Trophoblast cell (in vitro differentiated cells and primary cell): ENCODE measurements around the gene TMEM132C.
"Not testable (repeated sequence)": the region's sequence is repeated elsewhere in the genome, so short reads cannot be mapped to it uniquely, and the experiment has no call there.

Experiments used
- DNase-seq, 2 donors: peaks; one replicate each; pipeline ENCODE4 v3.0.0-alpha.2; 2016
- H2AFZ ChIP-seq: 2 replicates; pipeline ENCODE4 v1.6.1; 2013; ENCODE audit warnings: low read length, moderate library complexity, mild to moderate bottlenecking; ENCODE audit not compliant: insufficient read depth, poor library complexity
- H2AK5ac ChIP-seq: 2 replicates; pipeline ENCODE4 v1.6.1; 2013; ENCODE audit warnings: mild to moderate bottlenecking, low read length
- H2BK120ac ChIP-seq: 2 replicates; pipeline ENCODE4 v1.6.1; 2013; ENCODE audit warnings: low read length, mild to moderate bottlenecking, moderate library complexity; ENCODE audit not compliant: insufficient read depth, poor library complexity
- H2BK12ac ChIP-seq: 2 replicates; pipeline ENCODE4 v1.6.1; 2013; ENCODE audit warnings: mild to moderate bottlenecking, low read length, moderate library complexity
- H2BK5ac ChIP-seq: 2 replicates; pipeline ENCODE4 v1.6.1; 2013; ENCODE audit warnings: low read length, low read depth, moderate library complexity, mild to moderate bottlenecking; ENCODE audit not compliant: poor library complexity
- H3K14ac ChIP-seq: 2 replicates; pipeline ENCODE4 v1.6.1; 2013; ENCODE audit warnings: mild to moderate bottlenecking, low read length
- H3K18ac ChIP-seq: 2 replicates; pipeline ENCODE4 v1.6.1; 2013; ENCODE audit warnings: mild to moderate bottlenecking, low read length
- H3K23ac ChIP-seq: 2 replicates; pipeline ENCODE4 v1.6.1; 2013; ENCODE audit warnings: low read length
- H3K27ac ChIP-seq: 2 replicates; pipeline ENCODE4 v1.5.1; 2013; ENCODE audit warnings: low read depth, mild to moderate bottlenecking, inconsistent platforms, low read length, moderate library complexity
- H3K27me3 ChIP-seq: 2 replicates; pipeline ENCODE4 v1.6.1; 2013; ENCODE audit warnings: inconsistent platforms, mild to moderate bottlenecking, low read length, moderate library complexity; ENCODE audit not compliant: insufficient read depth
- H3K36me3 ChIP-seq, 2 experiments: 1 replicate in 1 of 2; 2 replicates in 1 of 2; pipeline ENCODE4 v1.6.1; 2013; ENCODE audit warnings: low read length in 2 of 2, mild to moderate bottlenecking in 2 of 2, moderate library complexity in 1 of 2; ENCODE audit not compliant: insufficient read depth in 2 of 2, control insufficient read depth in 1 of 2
- H3K4ac ChIP-seq: 2 replicates; pipeline ENCODE4 v1.6.1; 2013; ENCODE audit warnings: low read depth, mild to moderate bottlenecking, low read length, moderate library complexity
- H3K4me1 ChIP-seq, 2 experiments: 1 replicate in 1 of 2; 2 replicates in 1 of 2; pipeline ENCODE4 v1.6.1; 2013; ENCODE audit warnings: low read length in 2 of 2, mild to moderate bottlenecking in 2 of 2, moderate library complexity in 1 of 2; ENCODE audit not compliant: insufficient read depth in 2 of 2, control insufficient read depth in 1 of 2
- H3K4me2 ChIP-seq: 2 replicates; pipeline ENCODE4 v1.6.1; 2013; ENCODE audit warnings: inconsistent platforms, mild to moderate bottlenecking, low read length, moderate library complexity
- H3K4me3 ChIP-seq: 2 replicates; pipeline ENCODE4 v1.5.1; 2013; ENCODE audit warnings: mild to moderate bottlenecking, low read depth, low read length, inconsistent platforms
- H3K79me1 ChIP-seq: one replicate; pipeline ENCODE4 v1.6.1; 2013; ENCODE audit warnings: low read length
- H3K79me2 ChIP-seq: 2 replicates; pipeline ENCODE4 v1.6.1; 2013; ENCODE audit warnings: low read length, mild to moderate bottlenecking; ENCODE audit not compliant: control insufficient read depth, insufficient read depth, poor library complexity
- H3K9ac ChIP-seq: 2 replicates; pipeline ENCODE4 v1.6.1; 2013; ENCODE audit warnings: mild to moderate bottlenecking, low read length
- H3K9me3 ChIP-seq: 2 replicates; pipeline ENCODE4 v1.6.1; 2013; ENCODE audit warnings: low read depth, mild to moderate bottlenecking, control low read depth, inconsistent platforms, low read length; ENCODE audit not compliant: insufficient read depth
- H4K12ac ChIP-seq: 2 replicates; pipeline ENCODE4 v1.6.1; 2013; ENCODE audit warnings: low read depth, mild to moderate bottlenecking, low read length, moderate library complexity
- H4K8ac ChIP-seq: 2 replicates; pipeline ENCODE4 v1.6.1; 2013; ENCODE audit warnings: low read depth, mild to moderate bottlenecking, low read length, moderate library complexity
- H4K91ac ChIP-seq: one replicate; pipeline ENCODE4 v1.6.1; 2013; ENCODE audit warnings: low read depth, mild to moderate bottlenecking, low read length, moderate library complexity
- WGBS: extraction: QIAGEN DNeasy Blood & Tissue Kit; methylation state at CpG from one replicate; pipeline ENCODE4 v1.1.7; 2013; ENCODE audit warnings: missing lambda C conversion rate; ENCODE audit not compliant: insufficient read length, insufficient coverage; ENCODE audit errors: extremely low coverage; 5-methylcytosine and 5-hydroxymethylcytosine counted together

The TMEM132C gene

GRCh38 chr12:128604219-128604618 is 337.2 kb downstream of the TMEM132C start:
- H3K9me3 ChIP-seq, H3K36me3 ChIP-seq, H3K27me3 ChIP-seq, H3K4ac ChIP-seq, H3K79me2 ChIP-seq, H2BK120ac ChIP-seq, H3K4me3 ChIP-seq, H2AFZ ChIP-seq, H3K4me2 ChIP-seq, H3K23ac ChIP-seq, H3K79me1 ChIP-seq, H3K27ac ChIP-seq, H2BK12ac ChIP-seq, H3K9ac ChIP-seq, H2BK5ac ChIP-seq, H3K14ac ChIP-seq, H3K18ac ChIP-seq, H4K12ac ChIP-seq, H4K91ac ChIP-seq, H2AK5ac ChIP-seq, DNase-seq, H3K4me1 ChIP-seq, H4K8ac ChIP-seq: not testable (repeated sequence)
- WGBS, result 100% methylated on average over 1 of the region's 1 CpG

GRCh38 chr12:128606051-128606450 is 339.1 kb downstream of the TMEM132C start:
- H3K79me2 ChIP-seq, result no peaks in the 10 kb centered on the region
- H2BK12ac ChIP-seq, result no peak overlapping the region
- no peaks in the 10 kb centered on the region for H3K27me3 ChIP-seq
- H2AK5ac ChIP-seq, result no peak overlapping the region
- no peak overlapping the region for H3K4ac ChIP-seq
- H3K79me1 ChIP-seq, result no peaks in the 10 kb centered on the region
- H3K36me3 ChIP-seq, result no peaks in the 10 kb centered on the region
- H3K14ac ChIP-seq, result no peak overlapping the region
- no peak overlapping the region for H3K4me3 ChIP-seq
- no peak overlapping the region for H3K27ac ChIP-seq
- no peak overlapping the region for H3K18ac ChIP-seq
- WGBS, result no CpG with 5 or more reads among the region's 4 CpGs
- no peak overlapping the region for H2BK120ac ChIP-seq
- H4K12ac ChIP-seq, result no peak overlapping the region
- peaks cover 2% of the 10 kb centered on the region for H3K9me3 ChIP-seq
- H2AFZ ChIP-seq, result no peak overlapping the region
- H3K4me2 ChIP-seq, result no peak overlapping the region
- no peak overlapping the region for H3K9ac ChIP-seq
- no peak for DNase-seq
- no peaks in the 10 kb centered on the region for H3K4me1 ChIP-seq
- no peak overlapping the region for H2BK5ac ChIP-seq
- H4K91ac ChIP-seq, result no peak overlapping the region
- H3K23ac ChIP-seq, result no peak overlapping the region
- no peak overlapping the region for H4K8ac ChIP-seq

GRCh38 chr12:128606538-128606937 is 339.6 kb downstream of the TMEM132C start:
- DNase-seq, result no peak
- Histone ChIP-seq H3K9ac (no peak overlapping the region), H4K12ac (no peak overlapping the region), H2AK5ac (no peak overlapping the region), H4K91ac (no peak overlapping the region), H4K8ac (no peak overlapping the region), H3K9me3 (peaks cover 4% of the 10 kb centered on the region), H3K4me2 (no peak overlapping the region), H2AFZ (no peak overlapping the region), H3K4me1 (no peaks in the 10 kb centered on the region), H3K23ac (no peak overlapping the region), H3K36me3 (no peaks in the 10 kb centered on the region), H2BK12ac (no peak overlapping the region), H3K79me1 (no peaks in the 10 kb centered on the region), H2BK120ac (no peak overlapping the region), H3K4me3 (no peak overlapping the region), H3K18ac (no peak overlapping the region), H3K4ac (no peak overlapping the region), H3K79me2 (no peaks in the 10 kb centered on the region), H3K27me3 (no peaks in the 10 kb centered on the region), H2BK5ac (no peak overlapping the region), H3K27ac (no peak overlapping the region), H3K14ac (no peak overlapping the region)
- no CpG with 5 or more reads among the region's 3 CpGs for WGBS

- no peak overlapping the region for H2AFZ ChIP-seq
- peaks cover 4% of the 10 kb centered on the region for H3K9me3 ChIP-seq
- H2AK5ac ChIP-seq, result no peak overlapping the region
These were observed 340.0 kb downstream of the TMEM132C start for GRCh38 chr12:128606970-128607369.

More at GRCh38 chr12:128606970-128607369, 340.0 kb downstream of the TMEM132C start:
- no peak overlapping the region for H4K91ac ChIP-seq
- no peaks in the 10 kb centered on the region for H3K36me3 ChIP-seq
- no peak overlapping the region for H3K4me2 ChIP-seq
- H2BK5ac ChIP-seq, result no peak overlapping the region
- H3K4me1 ChIP-seq, result peaks cover 0 to under 1% of the 10 kb centered on the region in 2 experiments
- no peak for DNase-seq
- no peaks in the 10 kb centered on the region for H3K79me1 ChIP-seq
- no peak overlapping the region for H2BK120ac ChIP-seq
- H4K12ac ChIP-seq, result no peak overlapping the region
- H3K23ac ChIP-seq, result no peak overlapping the region
- no peak overlapping the region for H3K9ac ChIP-seq
- no peak overlapping the region for H2BK12ac ChIP-seq
- no peaks in the 10 kb centered on the region for H3K27me3 ChIP-seq
- H3K4me3 ChIP-seq, result no peak overlapping the region
- no peak overlapping the region for H3K4ac ChIP-seq
- H3K18ac ChIP-seq, result no peak overlapping the region
- H3K79me2 ChIP-seq, result no peaks in the 10 kb centered on the region
- no peak overlapping the region for H3K14ac ChIP-seq
- no peak overlapping the region for H3K27ac ChIP-seq
- H4K8ac ChIP-seq, result no peak overlapping the region
- WGBS, result no CpG with 5 or more reads among the region's 4 CpGs
